Activated naive CD8-positive, alpha-beta T cell (primary cell): Measurements from ENCODE around the gene SRPRA.

Source experiments
- H3K27ac Mint-ChIP-seq: one replicate; pipeline ENCODE4 v1.8.0; 2021; ENCODE audit warnings: mixed read lengths
- H3K27me3 Mint-ChIP-seq: one replicate; pipeline ENCODE4 v1.8.0; 2021; ENCODE audit warnings: mixed read lengths
- H3K36me3 Mint-ChIP-seq: one replicate; pipeline ENCODE4 v1.8.0; 2021; ENCODE audit warnings: mixed read lengths
- H3K4me1 Mint-ChIP-seq: one replicate; pipeline ENCODE4 v1.8.0; 2021; ENCODE audit warnings: low read depth, mixed read lengths
- H3K4me3 Mint-ChIP-seq: one replicate; pipeline ENCODE4 v1.8.0; 2021; ENCODE audit warnings: mild to moderate bottlenecking, mixed read lengths
- H3K9me3 Mint-ChIP-seq: one replicate; pipeline ENCODE4 v1.8.0; 2021; ENCODE audit warnings: low read depth, mixed read lengths

Gene SRPRA

GRCh38 chr11:126303623-126304456 is 35.1 kb upstream of the SRPRA start, which contains the start of gene DCPS:
TSS of gene DCPS (plus strand) at chr11:126304060. CDS start at chr11:126304081, 21 bp downstream.
- peak within 1 kb of the TSS; percentile 98 for H3K27ac Mint-ChIP-seq
- H3K4me3 Mint-ChIP-seq: peak within 1 kb of the TSS; percentile 87
- peaks cover 6% of the 10 kb centered on the region for H3K36me3 Mint-ChIP-seq
- H3K27me3 Mint-ChIP-seq: no peaks in the 10 kb centered on the region
- peaks cover 3% of the 10 kb centered on the region for H3K9me3 Mint-ChIP-seq
- H3K4me1 Mint-ChIP-seq: peaks cover 38% of the 10 kb centered on the region

GRCh38 chr11:126297004-126297403 is 28.3 kb upstream of the SRPRA start:
- H3K27me3 Mint-ChIP-seq: no peaks in the 10 kb centered on the region
- H3K27ac Mint-ChIP-seq: no peak overlapping the region
- no peak overlapping the region for H3K4me3 Mint-ChIP-seq
- H3K4me1 Mint-ChIP-seq: peaks cover 11% of the 10 kb centered on the region
- peaks cover 3% of the 10 kb centered on the region for H3K36me3 Mint-ChIP-seq
- no peaks in the 10 kb centered on the region for H3K9me3 Mint-ChIP-seq

GRCh38 chr11:126293726-126294125 is 25.0 kb upstream of the SRPRA start:
- peaks cover 3% of the 10 kb centered on the region for H3K36me3 Mint-ChIP-seq
- no peak overlapping the region for H3K4me3 Mint-ChIP-seq
- peaks cover 11% of the 10 kb centered on the region for H3K4me1 Mint-ChIP-seq
- H3K27ac Mint-ChIP-seq: peak overlapping the region; percentile 46
- no peaks in the 10 kb centered on the region for H3K9me3 Mint-ChIP-seq
- no peaks in the 10 kb centered on the region for H3K27me3 Mint-ChIP-seq

- H3K36me3 Mint-ChIP-seq: peaks cover 5% of the 10 kb centered on the region
- H3K27ac Mint-ChIP-seq: no peak overlapping the region
These were observed 22.2 kb upstream of the SRPRA start for GRCh38 chr11:126290887-126291286.

GRCh38 chr11:126288237-126288636 is 19.5 kb upstream of the SRPRA start:
- H3K27me3 Mint-ChIP-seq: no peaks in the 10 kb centered on the region
- peaks cover 29% of the 10 kb centered on the region for H3K4me1 Mint-ChIP-seq
- no peak overlapping the region for H3K27ac Mint-ChIP-seq
- peaks cover 2% of the 10 kb centered on the region for H3K36me3 Mint-ChIP-seq
- H3K9me3 Mint-ChIP-seq: no peaks in the 10 kb centered on the region
- H3K4me3 Mint-ChIP-seq: no peak overlapping the region

More at GRCh38 chr11:126290887-126291286, 22.2 kb upstream of the SRPRA start:
- Mint-ChIP-seq H3K9me3 (no peaks in the 10 kb centered on the region), H3K27me3 (no peaks in the 10 kb centered on the region), H3K4me1 (peaks cover 19% of the 10 kb centered on the region), H3K4me3 (no peak overlapping the region)

GRCh38 chr11:126284829-126285228 is 16.1 kb upstream of the SRPRA start:
- H3K27me3 Mint-ChIP-seq: no peaks in the 10 kb centered on the region
- peaks cover 52% of the 10 kb centered on the region for H3K4me1 Mint-ChIP-seq
- H3K27ac Mint-ChIP-seq: peak overlapping the region; percentile 48
- peaks cover 2% of the 10 kb centered on the region for H3K36me3 Mint-ChIP-seq
- peak overlapping the region; percentile 99 for H3K4me3 Mint-ChIP-seq
- H3K9me3 Mint-ChIP-seq: no peaks in the 10 kb centered on the region

GRCh38 chr11:126282736-126283591 is 14.3 kb upstream of the SRPRA start, which contains the start of gene TIRAP:
TSS of gene TIRAP (plus strand) at chr11:126283093. CDS start at chr11:126290895, 7,802 bp downstream.
- Mint-ChIP-seq H3K36me3 (peaks cover 4% of the 10 kb centered on the region), H3K4me1 (peaks cover 51% of the 10 kb centered on the region), H3K4me3 (peak within 1 kb of the TSS; percentile 99)

GRCh38 chr11:126282361-126282735 is 13.7 kb upstream of the SRPRA start:
- peak overlapping the region; percentile 94 for H3K27ac Mint-ChIP-seq
- no peaks in the 10 kb centered on the region for H3K27me3 Mint-ChIP-seq
- no peaks in the 10 kb centered on the region for H3K9me3 Mint-ChIP-seq
- peaks cover 51% of the 10 kb centered on the region for H3K4me1 Mint-ChIP-seq
- peaks cover 5% of the 10 kb centered on the region for H3K36me3 Mint-ChIP-seq
- peak overlapping the region; percentile 92 for H3K4me3 Mint-ChIP-seq

More at GRCh38 chr11:126282736-126283591, 14.3 kb upstream of the SRPRA start, which contains the start of gene TIRAP:
- no peaks in the 10 kb centered on the region for H3K27me3 Mint-ChIP-seq
- no peaks in the 10 kb centered on the region for H3K9me3 Mint-ChIP-seq
- peak within 1 kb of the TSS; percentile 94 for H3K27ac Mint-ChIP-seq

- H3K4me1 Mint-ChIP-seq: peaks cover 48% of the 10 kb centered on the region
- H3K9me3 Mint-ChIP-seq: no peaks in the 10 kb centered on the region
- H3K4me3 Mint-ChIP-seq: peak overlapping the region; percentile 92
- H3K27me3 Mint-ChIP-seq: no peaks in the 10 kb centered on the region
- H3K27ac Mint-ChIP-seq: peak overlapping the region; percentile 94
- peaks cover 3% of the 10 kb centered on the region for H3K36me3 Mint-ChIP-seq
These were observed 13.0 kb upstream of the SRPRA start for GRCh38 chr11:126281666-126282175.

- peaks cover 3% of the 10 kb centered on the region for H3K36me3 Mint-ChIP-seq
- H3K4me3 Mint-ChIP-seq: peak overlapping the region; percentile 92
- H3K4me1 Mint-ChIP-seq: peaks cover 46% of the 10 kb centered on the region
- no peaks in the 10 kb centered on the region for H3K9me3 Mint-ChIP-seq
- H3K27ac Mint-ChIP-seq: peak overlapping the region; percentile 94
- no peaks in the 10 kb centered on the region for H3K27me3 Mint-ChIP-seq
These were observed 12.6 kb upstream of the SRPRA start for GRCh38 chr11:126281245-126281644.

GRCh38 chr11:126280595-126280994 is 11.9 kb upstream of the SRPRA start:
- Mint-ChIP-seq H3K36me3 (peaks cover 3% of the 10 kb centered on the region), H3K27me3 (no peaks in the 10 kb centered on the region), H3K4me3 (no peak overlapping the region), H3K9me3 (no peaks in the 10 kb centered on the region), H3K27ac (peak overlapping the region; percentile 68), H3K4me1 (peaks cover 44% of the 10 kb centered on the region)

GRCh38 chr11:126279191-126279590 is 10.5 kb upstream of the SRPRA start:
- H3K4me3 Mint-ChIP-seq: no peak overlapping the region

GRCh38 chr11:126277780-126278179 is 9.1 kb upstream of the SRPRA start:
- Mint-ChIP-seq H3K4me1 (peaks cover 28% of the 10 kb centered on the region), H3K4me3 (no peak overlapping the region), H3K36me3 (peaks cover 8% of the 10 kb centered on the region), H3K27me3 (no peaks in the 10 kb centered on the region), H3K27ac (no peak overlapping the region), H3K9me3 (no peaks in the 10 kb centered on the region)

More at GRCh38 chr11:126279191-126279590, 10.5 kb upstream of the SRPRA start:
- Mint-ChIP-seq H3K9me3 (no peaks in the 10 kb centered on the region), H3K27me3 (no peaks in the 10 kb centered on the region), H3K27ac (no peak overlapping the region), H3K4me1 (peaks cover 35% of the 10 kb centered on the region), H3K36me3 (peaks cover 6% of the 10 kb centered on the region)

- Mint-ChIP-seq H3K27me3 (no peaks in the 10 kb centered on the region), H3K27ac (no peak overlapping the region), H3K4me1 (peaks cover 29% of the 10 kb centered on the region), H3K9me3 (no peaks in the 10 kb centered on the region), H3K36me3 (peaks cover 8% of the 10 kb centered on the region), H3K4me3 (no peak overlapping the region)
These were observed 8.6 kb upstream of the SRPRA start for GRCh38 chr11:126277322-126277721.

- H3K36me3 Mint-ChIP-seq: peaks cover 8% of the 10 kb centered on the region
These were observed 361 bp downstream of the SRPRA start for GRCh38 chr11:126268361-126268707.

More at GRCh38 chr11:126268361-126268707, 361 bp downstream of the SRPRA start:
- H3K27me3 Mint-ChIP-seq: no peaks in the 10 kb centered on the region
- no peaks in the 10 kb centered on the region for H3K9me3 Mint-ChIP-seq
- peak overlapping the region; percentile 95 for H3K27ac Mint-ChIP-seq
- peaks cover 48% of the 10 kb centered on the region for H3K4me1 Mint-ChIP-seq
- H3K4me3 Mint-ChIP-seq: peak overlapping the region; percentile 97
